ENCODE data around the gene SCMH1.

GRCh38 chr1:41023279-41023990, 218.7 kb downstream of the SCMH1 start:
- TF ChIP-seq, protein P1, sequence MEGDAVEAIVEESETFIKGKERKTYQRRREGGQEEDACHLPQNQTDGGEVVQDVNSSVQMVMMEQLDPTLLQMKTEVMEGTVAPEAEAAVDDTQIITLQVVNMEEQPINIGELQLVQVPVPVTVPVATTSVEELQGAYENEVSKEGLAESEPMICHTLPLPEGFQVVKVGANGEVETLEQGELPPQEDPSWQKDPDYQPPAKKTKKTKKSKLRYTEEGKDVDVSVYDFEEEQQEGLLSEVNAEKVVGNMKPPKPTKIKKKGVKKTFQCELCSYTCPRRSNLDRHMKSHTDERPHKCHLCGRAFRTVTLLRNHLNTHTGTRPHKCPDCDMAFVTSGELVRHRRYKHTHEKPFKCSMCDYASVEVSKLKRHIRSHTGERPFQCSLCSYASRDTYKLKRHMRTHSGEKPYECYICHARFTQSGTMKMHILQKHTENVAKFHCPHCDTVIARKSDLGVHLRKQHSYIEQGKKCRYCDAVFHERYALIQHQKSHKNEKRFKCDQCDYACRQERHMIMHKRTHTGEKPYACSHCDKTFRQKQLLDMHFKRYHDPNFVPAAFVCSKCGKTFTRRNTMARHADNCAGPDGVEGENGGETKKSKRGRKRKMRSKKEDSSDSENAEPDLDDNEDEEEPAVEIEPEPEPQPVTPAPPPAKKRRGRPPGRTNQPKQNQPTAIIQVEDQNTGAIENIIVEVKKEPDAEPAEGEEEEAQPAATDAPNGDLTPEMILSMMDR (IDR thresholded peaks at IDR 0.05; ENCODE audit: poor library complexity): peak; percentile 13
- TF ChIP-seq EZH2phosphoT487 (IDR thresholded peaks at IDR 0.05; ENCODE audit: low read depth, severe bottlenecking, unreplicated experiment): no peak

Data from hepatocyte (in vitro differentiated cells).